DOHH2 (cell line): Measurements from ENCODE around the gene ASB15.

Experiments used
- EZH2phosphoT487 ChIP-seq: fragments of 200-600 bp; sonication (generic); IDR thresholded peaks from 2 replicates; pipeline ENCODE4 v1.6.1; 2017; ENCODE audit warnings: borderline replicate concordance, mild to moderate bottlenecking, antibody characterized with exemption, low read length, moderate library complexity, mixed read lengths
- TF ChIP-seq, protein P1 (sequence below): fragments of 200-600 bp; sonication (generic); IDR thresholded peaks from one replicate; pipeline ENCODE4 v1.5.1; 2014; ENCODE audit warnings: antibody characterized with exemption, mild to moderate bottlenecking, low read depth, low read length; ENCODE audit not compliant: poor library complexity, severe bottlenecking

DNA sequence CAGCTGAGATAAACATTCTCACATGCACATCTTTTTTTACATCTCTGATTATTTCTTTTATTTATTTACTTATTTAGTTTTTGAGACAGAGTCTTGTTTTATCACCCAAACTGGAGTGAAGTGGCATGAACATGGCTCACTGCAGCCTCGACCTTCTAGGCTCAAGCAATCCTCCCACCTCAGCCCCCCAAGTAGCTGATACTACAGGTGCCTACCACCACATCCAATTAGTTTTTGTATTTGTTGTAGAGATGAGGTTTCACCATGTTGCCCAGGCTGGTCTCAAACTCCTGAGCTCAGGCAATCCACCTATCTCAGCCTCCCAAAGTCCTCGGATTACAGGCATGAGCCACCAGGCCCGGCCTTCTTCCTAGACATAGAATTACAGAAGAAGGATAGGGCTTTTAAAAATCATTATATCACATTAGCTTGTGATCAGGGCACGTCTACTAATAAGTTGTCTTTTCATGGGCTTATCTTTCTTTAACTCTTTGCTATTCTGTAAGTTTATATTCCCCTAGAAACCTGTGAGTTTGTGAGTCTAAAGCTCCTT, 5.9 kb downstream of the ASB15 start:
- TF ChIP-seq, protein P1, sequence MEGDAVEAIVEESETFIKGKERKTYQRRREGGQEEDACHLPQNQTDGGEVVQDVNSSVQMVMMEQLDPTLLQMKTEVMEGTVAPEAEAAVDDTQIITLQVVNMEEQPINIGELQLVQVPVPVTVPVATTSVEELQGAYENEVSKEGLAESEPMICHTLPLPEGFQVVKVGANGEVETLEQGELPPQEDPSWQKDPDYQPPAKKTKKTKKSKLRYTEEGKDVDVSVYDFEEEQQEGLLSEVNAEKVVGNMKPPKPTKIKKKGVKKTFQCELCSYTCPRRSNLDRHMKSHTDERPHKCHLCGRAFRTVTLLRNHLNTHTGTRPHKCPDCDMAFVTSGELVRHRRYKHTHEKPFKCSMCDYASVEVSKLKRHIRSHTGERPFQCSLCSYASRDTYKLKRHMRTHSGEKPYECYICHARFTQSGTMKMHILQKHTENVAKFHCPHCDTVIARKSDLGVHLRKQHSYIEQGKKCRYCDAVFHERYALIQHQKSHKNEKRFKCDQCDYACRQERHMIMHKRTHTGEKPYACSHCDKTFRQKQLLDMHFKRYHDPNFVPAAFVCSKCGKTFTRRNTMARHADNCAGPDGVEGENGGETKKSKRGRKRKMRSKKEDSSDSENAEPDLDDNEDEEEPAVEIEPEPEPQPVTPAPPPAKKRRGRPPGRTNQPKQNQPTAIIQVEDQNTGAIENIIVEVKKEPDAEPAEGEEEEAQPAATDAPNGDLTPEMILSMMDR = no peak
- TF ChIP-seq EZH2phosphoT487 = no peak
